ENCODE data around the gene ZNF30. TPM values are rescaled to one million over a fixed set of nuclear protein-coding genes. Genes with fewer than 3 reads are reported as not detected.

Gene ZNF30
- polyA plus RNA-seq, 3 donors = 0.13 to 1.7 (median 0.29) TPM

DNA sequence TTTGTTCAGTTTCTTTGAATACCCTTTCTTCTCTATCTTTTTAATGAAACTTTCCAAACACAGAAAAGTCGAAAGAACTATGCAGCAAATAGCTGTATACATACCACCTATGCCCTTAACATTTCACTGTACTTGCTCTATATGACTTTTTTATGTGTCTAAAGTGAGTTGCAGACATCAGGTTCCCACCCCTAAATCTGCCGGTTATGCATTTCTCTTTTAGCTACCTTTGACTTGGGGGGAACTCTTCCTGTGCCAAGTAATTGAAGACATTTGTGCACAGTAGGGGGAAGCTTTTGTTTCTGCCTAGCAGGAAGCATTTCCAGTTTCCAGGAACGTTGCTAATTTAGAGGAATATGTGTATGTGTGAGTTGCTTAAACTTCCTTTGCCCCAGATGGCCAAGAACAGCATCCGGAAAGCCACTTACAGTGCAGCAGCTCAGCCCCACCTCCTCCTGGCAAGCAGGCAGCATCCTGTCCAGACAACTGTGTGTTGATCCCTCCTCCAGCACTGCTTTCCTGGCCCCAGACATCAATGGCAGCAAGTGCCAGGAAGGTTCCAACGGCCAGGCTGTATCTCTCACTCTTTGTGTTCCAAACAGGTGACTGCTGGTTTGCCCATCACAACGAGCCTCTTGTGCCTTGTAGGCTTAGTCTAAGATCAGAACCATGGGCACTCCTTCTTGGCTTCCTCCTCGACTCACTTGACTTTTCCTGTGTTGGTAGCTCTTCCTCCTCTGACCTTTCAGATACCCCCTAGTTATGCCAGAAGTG lies 58.7 kb downstream of the ZNF30 start:
- 7% methylated on average over 3 of the region's 7 CpGs for WGBS (ENCODE audit: insufficient coverage)
- H3K27me3 ChIP-seq (ENCODE audit: control insufficient read depth in 2 of 2, insufficient read depth in 2 of 2, low read length in 2 of 2) = no peaks in the 10 kb centered on the region
- Mint-ChIP-seq H3K27ac (peak overlapping the region in 3 of 7 donors; percentile 2 to 17 (median 16)), H3K4me1 (peaks cover 29% of the 10 kb centered on the region), H3K36me3 (no peaks in the 10 kb centered on the region), H3K27me3 (ENCODE audit: low read depth in 3 of 3) (peaks cover 1 to 6% (median 1%) of the 10 kb centered on the region in 3 donors), H3K9me3 (peaks cover 3 to 13% (median 9%) of the 10 kb centered on the region in 7 donors), H3K4me3 (no peak overlapping the region)
- H3K4me1 ChIP-seq (ENCODE audit: control insufficient read depth in 1 of 2, insufficient read depth in 2 of 2, low read length in 2 of 2) = peaks cover 15 to 31% of the 10 kb centered on the region in 2 donors
- H3K4me3 ChIP-seq (replicated peaks in 1 of 3; ENCODE audit: low read depth in 2 of 3, low read length in 3 of 3) = no peak overlapping the region
- no peaks in the 10 kb centered on the region for H3K79me2 ChIP-seq (ENCODE audit: insufficient read depth, low read length)
- TF ChIP-seq, protein P1, sequence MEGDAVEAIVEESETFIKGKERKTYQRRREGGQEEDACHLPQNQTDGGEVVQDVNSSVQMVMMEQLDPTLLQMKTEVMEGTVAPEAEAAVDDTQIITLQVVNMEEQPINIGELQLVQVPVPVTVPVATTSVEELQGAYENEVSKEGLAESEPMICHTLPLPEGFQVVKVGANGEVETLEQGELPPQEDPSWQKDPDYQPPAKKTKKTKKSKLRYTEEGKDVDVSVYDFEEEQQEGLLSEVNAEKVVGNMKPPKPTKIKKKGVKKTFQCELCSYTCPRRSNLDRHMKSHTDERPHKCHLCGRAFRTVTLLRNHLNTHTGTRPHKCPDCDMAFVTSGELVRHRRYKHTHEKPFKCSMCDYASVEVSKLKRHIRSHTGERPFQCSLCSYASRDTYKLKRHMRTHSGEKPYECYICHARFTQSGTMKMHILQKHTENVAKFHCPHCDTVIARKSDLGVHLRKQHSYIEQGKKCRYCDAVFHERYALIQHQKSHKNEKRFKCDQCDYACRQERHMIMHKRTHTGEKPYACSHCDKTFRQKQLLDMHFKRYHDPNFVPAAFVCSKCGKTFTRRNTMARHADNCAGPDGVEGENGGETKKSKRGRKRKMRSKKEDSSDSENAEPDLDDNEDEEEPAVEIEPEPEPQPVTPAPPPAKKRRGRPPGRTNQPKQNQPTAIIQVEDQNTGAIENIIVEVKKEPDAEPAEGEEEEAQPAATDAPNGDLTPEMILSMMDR (IDR thresholded peaks at IDR 0.05) = no peak
- H3K27ac ChIP-seq (ENCODE audit: low read depth in 1 of 2, low read length in 2 of 2) = no peak overlapping the region
- H4K20me1 ChIP-seq (ENCODE audit: insufficient read depth, low read length) = no peaks in the 10 kb centered on the region
- no peak overlapping the region for H3K4me2 ChIP-seq (replicated peaks; ENCODE audit: extremely low read depth, low read length, poor library complexity, severe bottlenecking)
- H2AFZ ChIP-seq (ENCODE audit: insufficient read depth, low read depth, low read length, poor library complexity, severe bottlenecking) = peak overlapping the region; percentile 33
- intact Hi-C loops (cut with micrococcal nuclease) = no loop called here
- peaks cover 4% of the 10 kb centered on the region in 2 donors for H3K9me3 ChIP-seq (replicated peaks in 1 of 2; ENCODE audit: control insufficient read depth in 1 of 2, insufficient read depth in 1 of 2, low read length in 2 of 2)
- H3K9ac ChIP-seq (ENCODE audit: insufficient read depth, low read length, poor library complexity, severe bottlenecking) = no peak overlapping the region
- H3K36me3 ChIP-seq (replicated peaks in 1 of 2; ENCODE audit: control insufficient read depth in 1 of 2, insufficient read depth in 2 of 2, low read length in 2 of 2) = no peaks in the 10 kb centered on the region
- no peak for DNase-seq

DNA sequence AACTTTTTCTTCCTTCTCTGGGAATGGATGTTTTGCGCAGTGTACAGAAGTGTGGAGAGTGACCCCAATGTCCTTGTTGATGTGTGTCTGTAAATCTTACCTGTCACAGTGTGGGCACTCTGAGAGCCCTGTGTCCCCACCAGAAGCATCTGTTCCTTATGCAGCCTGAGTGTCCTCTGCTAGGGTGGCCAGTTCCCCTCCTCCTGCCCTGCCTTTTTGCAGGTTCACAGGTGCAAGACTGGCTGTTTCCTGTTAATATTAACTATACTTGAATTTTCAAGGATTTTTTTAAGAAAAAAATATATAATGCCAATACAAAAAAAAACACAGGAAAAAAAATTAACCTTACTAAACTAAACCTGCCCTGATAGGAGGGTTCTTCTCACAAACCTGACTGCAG lies 61.4 kb downstream of the ZNF30 start:
- Mint-ChIP-seq H3K27me3 (ENCODE audit: low read depth in 3 of 3) (peaks cover 0 to 3% (median 2%) of the 10 kb centered on the region in 3 donors), H3K4me3 (no peak overlapping the region), H3K9me3 (peaks cover 3 to 13% (median 9%) of the 10 kb centered on the region in 7 donors), H3K4me1 (peaks cover 36% of the 10 kb centered on the region), H3K27ac (no peak overlapping the region), H3K36me3 (no peaks in the 10 kb centered on the region)
- no peak overlapping the region for H3K9ac ChIP-seq (ENCODE audit: insufficient read depth, low read length, poor library complexity, severe bottlenecking)
- H3K27ac ChIP-seq (ENCODE audit: low read depth in 1 of 2, low read length in 2 of 2) = no peak overlapping the region
- H3K27me3 ChIP-seq (ENCODE audit: control insufficient read depth in 2 of 2, insufficient read depth in 2 of 2, low read length in 2 of 2) = no peaks in the 10 kb centered on the region
- no peak overlapping the region for H3K4me2 ChIP-seq (replicated peaks; ENCODE audit: extremely low read depth, low read length, poor library complexity, severe bottlenecking)
- no peak overlapping the region for H3K4me3 ChIP-seq (replicated peaks in 1 of 3; ENCODE audit: low read depth in 2 of 3, low read length in 3 of 3)
- no peak for DNase-seq
- intact Hi-C loops (cut with micrococcal nuclease) = no loop called here
- H3K79me2 ChIP-seq (ENCODE audit: insufficient read depth, low read length) = no peaks in the 10 kb centered on the region
- H4K20me1 ChIP-seq (ENCODE audit: insufficient read depth, low read length) = no peaks in the 10 kb centered on the region
- TF ChIP-seq, protein P1 (IDR thresholded peaks at IDR 0.05) = no peak
- no peak overlapping the region for H2AFZ ChIP-seq (ENCODE audit: insufficient read depth, low read depth, low read length, poor library complexity, severe bottlenecking)
- peaks cover 15 to 37% of the 10 kb centered on the region in 2 donors for H3K4me1 ChIP-seq (ENCODE audit: control insufficient read depth in 1 of 2, insufficient read depth in 2 of 2, low read length in 2 of 2)
- peaks cover 4% of the 10 kb centered on the region in 2 donors for H3K9me3 ChIP-seq (replicated peaks in 1 of 2; ENCODE audit: control insufficient read depth in 1 of 2, insufficient read depth in 1 of 2, low read length in 2 of 2)
- no CpG with 5 or more reads among the region's 1 CpG for WGBS (ENCODE audit: insufficient coverage)
- H3K36me3 ChIP-seq (replicated peaks in 1 of 2; ENCODE audit: control insufficient read depth in 1 of 2, insufficient read depth in 2 of 2, low read length in 2 of 2) = no peaks in the 10 kb centered on the region

Measured in CD14-positive monocyte (primary cell).